Regular cardiac myocyte (primary cell): ENCODE measurements around the gene HAS3. TPM values are rescaled to one million over a fixed set of nuclear protein-coding genes. Genes with fewer than 3 reads are reported as not detected.

Source experiments
- total RNA-seq: library from RNA; depleted of rRNA; stranded (reverse); fragments of >200 nt; gene quantifications from 2 replicates; pipeline ENCODE4 v1.2.3, GENCODE V29; 2014

The HAS3 gene
- total RNA-seq = 2.7 and 5.6 TPM in 2 replicates

DNA sequence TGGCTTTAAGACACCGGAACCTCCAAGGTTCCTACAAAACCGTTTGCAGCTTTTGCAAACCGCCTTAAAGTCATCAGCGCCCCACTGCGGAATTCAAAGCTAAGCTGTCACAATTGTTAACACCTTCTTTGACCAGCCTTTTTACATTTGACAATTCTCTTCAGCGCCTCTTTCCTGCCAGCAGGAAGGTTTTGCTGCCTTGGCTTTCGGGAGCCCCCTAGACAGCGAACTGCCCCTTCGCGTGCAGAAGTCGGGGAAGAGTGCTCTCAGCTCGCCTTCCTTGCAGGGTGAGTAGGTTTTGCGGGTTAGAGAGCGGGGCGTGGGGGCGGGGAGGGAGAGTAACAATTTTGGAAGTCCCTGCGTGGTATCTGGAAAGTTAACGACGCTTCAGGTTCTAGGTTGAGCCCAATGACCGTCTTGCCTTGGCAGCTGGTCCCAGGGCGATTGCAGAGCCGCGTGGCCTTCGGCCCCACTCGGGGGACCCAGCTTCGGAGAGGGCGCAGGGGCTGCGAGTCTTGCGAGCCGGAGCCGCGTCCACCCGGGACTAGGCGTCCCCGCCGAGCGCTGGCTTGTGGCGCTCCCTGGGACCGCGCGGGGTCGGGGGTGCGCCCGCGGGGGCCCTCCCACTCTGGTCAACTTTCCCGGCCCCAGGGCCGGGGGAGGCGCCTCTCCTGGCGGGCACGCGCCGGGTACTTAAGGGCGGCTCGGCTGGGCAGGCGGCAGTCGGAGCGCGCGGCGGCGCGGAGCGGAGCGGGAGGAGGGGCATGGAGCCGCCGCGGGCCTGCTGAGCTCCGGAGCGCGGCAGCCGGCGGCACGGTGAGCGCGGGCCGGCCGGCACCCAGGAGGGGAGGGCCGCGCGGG, at the start of gene HAS3:
HAS3 (plus strand) TSS at position 153 of the 861 bp plus-strand sequence. CDS start 3,743 bp downstream, outside the sequence.

GRCh38 chr16:69132424-69133252, 27.2 kb downstream of the HAS3 start, which contains the start of the genes CHTF8 and UTP4:
CHTF8 (minus strand) TSS chr16:69132588; CDS start chr16:69121458, 11,130 bp downstream.
UTP4 (plus strand) TSS chr16:69132649; CDS start chr16:69133460, 811 bp downstream.

Other genes starting within 250 kb of the HAS3 start
- gene CHTF8, start 26.9 kb downstream of the HAS3 start, total RNA-seq = 42.3 and 46.8 TPM in 2 replicates
- 15.2 and 33.4 TPM in 2 replicates for gene UTP4, start 27.0 kb downstream of the HAS3 start, total RNA-seq
- 27.9 and 35.3 TPM in 2 replicates for gene SNTB2, start 81.5 kb downstream of the HAS3 start, total RNA-seq
- 26.8 and 55.6 TPM in 2 replicates for gene VPS4A, start 205.7 kb downstream of the HAS3 start, total RNA-seq
- 6.2 and 15.7 TPM in 2 replicates for gene PDF, start 224.9 kb downstream of the HAS3 start, total RNA-seq
- gene COG8, start 233.9 kb downstream of the HAS3 start, total RNA-seq = 45.6 and 48.8 TPM in 2 replicates
- gene NIP7, start 234.1 kb downstream of the HAS3 start, total RNA-seq = 17.5 and 40.5 TPM in 2 replicates
- not detected in 2 replicates for gene TMED6, start 246.1 kb downstream of the HAS3 start, total RNA-seq